ENCODE measurements around the gene VPS13D. TPM values are rescaled to one million over a fixed set of nuclear protein-coding genes. Genes with fewer than 3 reads are reported as not detected.

The VPS13D gene
- total RNA-seq, 1 experiment from 2014 or later = 20.2 TPM

GRCh38 chr1:12552951-12553921 lies 323.4 kb downstream of the VPS13D start:
- Histone ChIP-seq H3T11ph (ENCODE audit: low read length) (no peak overlapping the region), H3K23me2 (ENCODE audit: insufficient read length, low read depth, low read length, poor library complexity, severe bottlenecking) (no peaks in the 10 kb centered on the region), H4K8ac (replicated peaks; ENCODE audit: insufficient read length, low read depth, low read length) (no peak overlapping the region), H4K91ac (ENCODE audit: insufficient read length, low read depth, low read length) (no peak overlapping the region), H2BK120ac (ENCODE audit: low read depth, low read length, poor library complexity, severe bottlenecking) (no peak overlapping the region), H3K56ac (ENCODE audit: insufficient read length, low read depth, low read length) (no peak overlapping the region), H3K79me2 (ENCODE audit: insufficient read depth, low read length) (no peaks in the 10 kb centered on the region), H2AK5ac (ENCODE audit: insufficient read length, low read length) (no peak overlapping the region), H2BK5ac (ENCODE audit: insufficient read length, low read length) (no peak overlapping the region), H3K27ac (ENCODE audit: insufficient read length, low read depth, low read length) (no peak overlapping the region), H3K27me3 (ENCODE audit: insufficient read depth, low read length) (no peaks in the 10 kb centered on the region), H2BK12ac (ENCODE audit: insufficient read length, low read depth, low read length) (no peak overlapping the region), H3K23ac (ENCODE audit: insufficient read length, low read depth, low read length) (no peak overlapping the region), H3K9ac (ENCODE audit: extremely low read depth, insufficient read length, low read length) (no peak overlapping the region), H2AFZ (ENCODE audit: low read length) (no peak overlapping the region), H3K9me3 (ENCODE audit: control insufficient read depth, low read depth, low read length) (no peaks in the 10 kb centered on the region), H3K14ac (ENCODE audit: insufficient read depth, low read length) (no peak overlapping the region), H3K4me1 (ENCODE audit: insufficient read depth, low read length) (no peaks in the 10 kb centered on the region), H2BK20ac (ENCODE audit: low read depth, low read length, poor library complexity, severe bottlenecking) (no peak overlapping the region), H3K18ac (ENCODE audit: insufficient read length, low read depth, low read length) (no peak overlapping the region), H3K4me2 (ENCODE audit: insufficient read depth, insufficient read length, low read length) (no peak overlapping the region), H4K20me1 (ENCODE audit: control insufficient read depth, insufficient read depth, insufficient read length) (no peaks in the 10 kb centered on the region), H2BK15ac (ENCODE audit: low read depth, low read length) (no peak overlapping the region), H3K79me1 (ENCODE audit: insufficient read depth, low read depth, low read length, poor library complexity, severe bottlenecking) (no peaks in the 10 kb centered on the region), H4K5ac (ENCODE audit: insufficient read length, low read depth, low read length) (no peak overlapping the region), H3K4ac (ENCODE audit: low read depth, low read length) (no peak overlapping the region)
- H3K4me3 Mint-ChIP-seq = 0 out of 5 replicates have a peak overlapping the region, but pooled peaks of 1 of the 2 experiments have one; percentile 0
- DNase-seq = no peak
- H3K36me3 Mint-ChIP-seq (ENCODE audit: insufficient read depth in 1 of 3, low read depth in 3 of 3) = peaks cover 2 to 21% (median 3%) of the 10 kb centered on the region in 3 experiments; a peak in 6 of 7 replicates
- TF ChIP-seq CTCF (conservative IDR thresholded peaks at IDR 0.05) = no peak
- H3K27ac Mint-ChIP-seq = peak overlapping the region in 1 of 3 experiments; percentile 33; a peak in 3 of 7 replicates
- peaks cover 12% of the 10 kb centered on the region in 2 experiments for H3K9me3 Mint-ChIP-seq
- H3K27me3 Mint-ChIP-seq (ENCODE audit: low read depth) = peaks cover 3% of the 10 kb centered on the region
- no CpG with 5 or more reads among the region's 16 CpGs for WGBS (ENCODE audit: extremely low coverage, insufficient read length, low lambda C conversion rate)
- peaks cover 19 to 34% of the 10 kb centered on the region in 2 experiments for H3K4me1 Mint-ChIP-seq

Measured in H9 (cell line).